Measurements from ENCODE around the gene SLC6A6. TPM values are rescaled to one million over a fixed set of nuclear protein-coding genes. Genes with fewer than 3 reads are reported as not detected.

Gene SLC6A6
- total RNA-seq, 1 donor from 2014 or later = 32.9 TPM

DNA sequence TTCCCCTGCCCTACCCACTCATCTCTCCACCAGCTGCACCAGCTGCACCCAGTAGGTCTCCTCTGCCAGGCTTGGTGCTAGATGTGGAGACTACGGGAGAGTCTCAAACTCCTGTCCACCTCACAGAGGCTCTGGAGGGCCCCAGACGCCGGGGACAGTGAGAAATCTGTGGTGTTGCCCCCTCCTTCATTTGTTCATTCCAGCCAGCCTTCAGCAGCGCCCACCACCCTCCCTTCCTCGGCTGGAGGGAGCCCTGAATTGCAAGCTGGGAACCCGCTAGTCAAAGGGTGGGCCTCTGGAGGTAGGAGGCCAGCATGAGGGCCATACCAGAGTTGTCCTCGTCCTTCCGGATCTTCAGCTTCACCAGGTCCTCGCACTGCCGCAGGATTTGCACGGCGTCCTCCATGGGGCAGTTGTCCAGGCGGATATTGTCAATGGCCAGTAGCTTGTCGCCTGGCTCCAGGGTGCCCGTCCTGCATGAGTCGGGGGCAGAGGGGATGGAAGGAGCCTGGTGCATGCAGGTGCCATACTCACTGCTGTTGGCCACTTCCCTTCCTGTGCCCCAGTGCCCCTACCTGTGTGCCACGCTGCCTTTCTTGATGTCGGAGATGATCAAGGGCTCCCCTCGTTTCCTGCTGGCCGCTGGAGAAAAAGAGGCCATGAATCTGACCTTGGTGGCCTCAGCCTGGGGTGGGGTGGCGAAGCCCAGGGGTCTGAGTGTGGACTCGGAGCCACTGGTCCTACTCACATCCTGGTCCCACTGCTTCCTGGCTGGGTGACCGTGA lies 108.6 kb downstream of the SLC6A6 start:
- Histone ChIP-seq H3F3A (ENCODE audit: low read depth) (no peaks in the 10 kb centered on the region), H3K4me1 (no peaks in the 10 kb centered on the region), H3K79me2 (ENCODE audit: low read depth) (no peaks in the 10 kb centered on the region), H3K4me3 (no peak overlapping the region), H3K27ac (no peak overlapping the region), H2AFZ (replicated peaks) (no peak overlapping the region), H3K36me3 (no peaks in the 10 kb centered on the region), H3K4me2 (no peak overlapping the region), H3K9me3 (ENCODE audit: low read depth) (no peaks in the 10 kb centered on the region), H4K20me1 (ENCODE audit: low read depth) (no peaks in the 10 kb centered on the region), H3K9ac (no peak overlapping the region), H3K27me3 (no peaks in the 10 kb centered on the region)
- Mint-ChIP-seq H3K27ac (no peak overlapping the region), H3K4me3 (no peak overlapping the region), H3K36me3 (no peaks in the 10 kb centered on the region), H3K9me3 (no peaks in the 10 kb centered on the region), H3K4me1 (peaks cover 9% of the 10 kb centered on the region), H3K27me3 (ENCODE audit: insufficient read depth, low read depth) (peaks cover 10% of the 10 kb centered on the region)
- DNase-seq (ENCODE audit: low spot score) = no peak
- TF ChIP-seq, protein P1, sequence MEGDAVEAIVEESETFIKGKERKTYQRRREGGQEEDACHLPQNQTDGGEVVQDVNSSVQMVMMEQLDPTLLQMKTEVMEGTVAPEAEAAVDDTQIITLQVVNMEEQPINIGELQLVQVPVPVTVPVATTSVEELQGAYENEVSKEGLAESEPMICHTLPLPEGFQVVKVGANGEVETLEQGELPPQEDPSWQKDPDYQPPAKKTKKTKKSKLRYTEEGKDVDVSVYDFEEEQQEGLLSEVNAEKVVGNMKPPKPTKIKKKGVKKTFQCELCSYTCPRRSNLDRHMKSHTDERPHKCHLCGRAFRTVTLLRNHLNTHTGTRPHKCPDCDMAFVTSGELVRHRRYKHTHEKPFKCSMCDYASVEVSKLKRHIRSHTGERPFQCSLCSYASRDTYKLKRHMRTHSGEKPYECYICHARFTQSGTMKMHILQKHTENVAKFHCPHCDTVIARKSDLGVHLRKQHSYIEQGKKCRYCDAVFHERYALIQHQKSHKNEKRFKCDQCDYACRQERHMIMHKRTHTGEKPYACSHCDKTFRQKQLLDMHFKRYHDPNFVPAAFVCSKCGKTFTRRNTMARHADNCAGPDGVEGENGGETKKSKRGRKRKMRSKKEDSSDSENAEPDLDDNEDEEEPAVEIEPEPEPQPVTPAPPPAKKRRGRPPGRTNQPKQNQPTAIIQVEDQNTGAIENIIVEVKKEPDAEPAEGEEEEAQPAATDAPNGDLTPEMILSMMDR (IDR thresholded peaks at IDR 0.05) = no peak
- TF ChIP-seq EZH2phosphoT487 (IDR thresholded peaks at IDR 0.05) (no peak), EZH2 (IDR thresholded peaks at IDR 0.05) (no peak)

DNA sequence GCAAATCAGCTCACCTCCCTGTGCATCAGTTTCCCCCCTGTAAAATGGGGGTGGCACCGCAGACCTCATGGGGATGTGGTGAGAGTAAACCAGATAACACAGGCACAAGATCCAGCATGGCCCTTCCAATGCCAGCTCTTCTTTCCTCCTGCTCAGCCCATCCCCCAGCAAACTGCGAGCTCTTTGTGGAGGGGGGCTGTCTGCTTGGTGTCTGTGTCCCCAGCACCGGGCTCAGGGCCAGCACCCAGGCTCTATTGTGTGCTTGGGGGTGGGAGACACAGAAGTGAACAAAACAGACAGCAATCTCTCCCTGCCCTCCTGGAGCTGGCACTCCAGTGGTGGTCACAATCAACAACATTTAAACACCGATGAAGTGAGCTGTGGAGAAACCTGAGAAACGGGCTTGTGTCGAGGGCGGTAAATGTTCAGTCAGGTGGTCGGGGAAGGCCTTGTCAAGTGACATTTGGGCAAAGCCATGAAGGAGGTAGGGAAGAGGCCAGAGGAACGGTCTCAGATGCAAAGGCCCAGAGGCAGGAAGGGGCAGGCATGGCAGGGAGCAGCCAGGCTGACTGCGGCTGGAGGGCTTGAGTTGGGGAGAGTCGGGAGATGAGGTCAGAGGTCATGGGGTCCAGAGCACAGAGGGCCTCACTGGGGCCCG lies 109.3 kb downstream of the SLC6A6 start:
- Histone ChIP-seq H3K9ac (no peak overlapping the region), H3K4me1 (no peaks in the 10 kb centered on the region)

DNA sequence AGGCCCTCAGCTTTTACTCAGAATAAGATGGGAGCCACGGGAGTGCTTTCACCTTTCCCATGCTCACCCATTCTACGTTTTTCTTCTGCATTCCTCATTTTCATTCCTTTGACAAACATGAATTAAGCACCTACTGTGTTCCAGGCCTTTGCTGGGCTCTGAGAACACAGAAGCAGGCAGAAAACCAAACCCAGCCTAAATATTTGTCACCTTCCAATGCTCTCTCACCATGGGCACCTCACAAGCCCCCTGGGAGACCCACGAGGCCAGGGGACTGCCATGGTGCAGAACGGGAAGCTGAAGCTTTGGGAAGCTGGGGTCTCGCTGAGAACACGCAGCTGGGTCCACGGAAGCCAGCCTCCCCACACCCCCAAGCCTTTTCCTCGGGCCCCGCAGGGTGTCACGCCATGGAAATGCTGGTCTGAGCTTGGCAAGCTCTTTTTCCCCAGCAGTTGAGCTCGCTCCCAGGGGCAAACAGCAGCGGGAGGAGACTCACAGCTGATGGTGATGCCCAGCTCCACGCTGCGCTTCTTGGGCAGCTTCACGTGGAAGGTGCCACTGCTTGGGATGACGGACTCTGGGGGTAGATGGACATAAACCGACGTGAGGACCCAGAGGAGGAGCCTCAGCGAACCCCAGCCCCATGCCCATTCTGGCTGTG lies 110.0 kb downstream of the SLC6A6 start:
- no peak for DNase-seq (ENCODE audit: low spot score)
- no peaks in the 10 kb centered on the region for H3K9me3 Mint-ChIP-seq

More for the DNA sequence above, 109.3 kb downstream of the SLC6A6 start:
- no peaks in the 10 kb centered on the region for H3F3A ChIP-seq (ENCODE audit: low read depth)
- H3K4me2 ChIP-seq = no peak overlapping the region
- H3K36me3 ChIP-seq = no peaks in the 10 kb centered on the region
- no peaks in the 10 kb centered on the region for H4K20me1 ChIP-seq (ENCODE audit: low read depth)
- H3K27ac ChIP-seq = no peak overlapping the region
- H3K36me3 Mint-ChIP-seq = no peaks in the 10 kb centered on the region
- no peak for TF ChIP-seq EZH2phosphoT487 (IDR thresholded peaks at IDR 0.05)
- TF ChIP-seq, protein P1 (IDR thresholded peaks at IDR 0.05) = no peak
- H2AFZ ChIP-seq (replicated peaks) = no peak overlapping the region
- H3K27me3 ChIP-seq = no peaks in the 10 kb centered on the region
- H3K4me3 Mint-ChIP-seq = peak overlapping the region; percentile 15
- H3K9me3 Mint-ChIP-seq = no peaks in the 10 kb centered on the region
- H3K4me3 ChIP-seq = no peak overlapping the region
- H3K27me3 Mint-ChIP-seq (ENCODE audit: insufficient read depth, low read depth) = peaks cover 10% of the 10 kb centered on the region
- DNase-seq (ENCODE audit: low spot score) = no peak
- H3K27ac Mint-ChIP-seq = peak overlapping the region; percentile 65
- H3K79me2 ChIP-seq (ENCODE audit: low read depth) = no peaks in the 10 kb centered on the region
- peaks cover 9% of the 10 kb centered on the region for H3K4me1 Mint-ChIP-seq
- no peaks in the 10 kb centered on the region for H3K9me3 ChIP-seq (ENCODE audit: low read depth)

More for the DNA sequence above, 110.0 kb downstream of the SLC6A6 start:
- Histone ChIP-seq H3K9me3 (ENCODE audit: low read depth) (no peaks in the 10 kb centered on the region), H3K79me2 (ENCODE audit: low read depth) (no peaks in the 10 kb centered on the region), H3K27ac (no peak overlapping the region), H4K20me1 (ENCODE audit: low read depth) (no peaks in the 10 kb centered on the region), H3K9ac (no peak overlapping the region), H3K36me3 (no peaks in the 10 kb centered on the region), H3F3A (ENCODE audit: low read depth) (no peaks in the 10 kb centered on the region), H3K4me2 (no peak overlapping the region), H3K4me1 (no peaks in the 10 kb centered on the region), H3K4me3 (no peak overlapping the region), H3K27me3 (no peaks in the 10 kb centered on the region), H2AFZ (replicated peaks) (no peak overlapping the region)
- TF ChIP-seq, protein P1 (IDR thresholded peaks at IDR 0.05) = no peak
- Mint-ChIP-seq H3K27ac (no peak overlapping the region), H3K4me3 (no peak overlapping the region), H3K36me3 (no peaks in the 10 kb centered on the region), H3K4me1 (peaks cover 9% of the 10 kb centered on the region), H3K27me3 (ENCODE audit: insufficient read depth, low read depth) (peaks cover 9% of the 10 kb centered on the region)

All from neural progenitor cell (in vitro differentiated cells).